HG02678 (cell line): ENCODE measurements around the gene CLDN16.

Experiments
- ATAC-seq: cut with Tn5 transposase; IDR thresholded peaks from one replicate; pipeline ENCODE4 v1.9.1; 2021; ENCODE audit warnings: mild to moderate bottlenecking, moderate library complexity; ENCODE audit not compliant: unreplicated experiment

The CLDN16 gene

DNA sequence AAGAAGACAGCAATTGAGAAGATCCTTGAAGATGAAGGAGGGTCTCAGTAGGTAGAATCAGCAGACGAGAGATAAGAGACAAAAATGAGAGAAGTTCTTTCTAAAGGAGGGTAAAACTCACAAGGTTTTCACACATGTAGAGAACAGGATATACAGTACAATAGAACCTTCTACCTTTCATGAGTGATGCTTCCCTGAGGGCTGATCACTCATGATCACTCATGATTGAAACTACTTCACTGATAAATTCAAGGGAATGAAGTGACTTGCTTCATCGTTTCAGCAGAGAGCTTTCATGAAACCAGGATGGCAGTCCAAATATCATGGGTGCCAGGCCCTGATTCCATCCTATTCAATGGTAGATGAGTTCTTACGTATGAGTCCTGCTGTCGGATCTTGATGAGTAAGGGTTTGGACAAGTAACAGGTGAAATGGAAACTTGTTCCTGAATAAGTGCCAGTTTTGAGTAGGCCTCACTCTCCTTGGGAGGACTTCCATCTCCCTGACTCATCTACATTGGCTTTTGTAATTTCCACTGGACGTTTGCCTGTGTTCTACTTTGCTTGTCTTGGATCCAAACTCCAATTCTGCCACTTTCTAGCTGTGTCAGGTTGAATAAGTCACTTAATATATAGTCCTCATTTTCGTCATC lies 9.6 kb upstream of the CLDN16 start:
- ATAC-seq = no peak

DNA sequence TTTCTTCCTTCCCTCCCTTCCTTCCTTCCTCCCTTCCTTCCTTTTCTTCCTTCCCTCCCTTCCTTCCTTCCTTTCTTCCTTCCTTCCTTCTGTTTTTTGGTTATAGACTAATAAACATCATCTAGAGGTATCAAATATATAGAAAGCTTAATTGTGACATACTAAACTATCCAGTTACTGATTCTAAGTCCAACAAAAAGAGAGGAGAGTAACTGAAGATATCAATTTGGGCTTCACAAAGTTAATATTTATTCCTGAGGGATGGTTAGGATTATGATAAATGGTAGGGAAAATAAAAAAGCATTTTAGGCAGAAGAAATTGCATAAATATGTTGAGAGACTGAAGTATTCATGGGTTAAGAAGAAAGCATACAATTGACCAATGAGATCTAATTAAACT lies 7.8 kb upstream of the CLDN16 start:
- ATAC-seq = no peak

DNA sequence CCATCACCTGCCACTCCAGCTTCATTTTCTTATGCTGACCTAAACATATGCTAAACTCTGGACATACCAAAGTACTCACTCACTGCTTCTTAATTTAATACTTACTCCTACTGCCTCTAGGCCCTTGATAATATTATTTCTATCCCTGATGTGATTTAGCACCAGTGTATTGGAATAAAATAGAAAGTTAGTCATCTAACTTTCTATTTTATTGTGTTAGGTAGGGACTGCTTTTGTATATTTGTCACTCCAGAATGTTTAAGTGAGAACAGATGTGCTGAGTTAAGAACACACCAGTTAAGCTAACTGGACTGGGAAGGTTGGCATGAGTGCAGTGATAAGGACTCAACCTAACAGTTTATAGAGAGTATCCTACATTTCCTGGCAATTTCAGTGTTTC lies 6.5 kb upstream of the CLDN16 start:
- ATAC-seq = no peak

DNA sequence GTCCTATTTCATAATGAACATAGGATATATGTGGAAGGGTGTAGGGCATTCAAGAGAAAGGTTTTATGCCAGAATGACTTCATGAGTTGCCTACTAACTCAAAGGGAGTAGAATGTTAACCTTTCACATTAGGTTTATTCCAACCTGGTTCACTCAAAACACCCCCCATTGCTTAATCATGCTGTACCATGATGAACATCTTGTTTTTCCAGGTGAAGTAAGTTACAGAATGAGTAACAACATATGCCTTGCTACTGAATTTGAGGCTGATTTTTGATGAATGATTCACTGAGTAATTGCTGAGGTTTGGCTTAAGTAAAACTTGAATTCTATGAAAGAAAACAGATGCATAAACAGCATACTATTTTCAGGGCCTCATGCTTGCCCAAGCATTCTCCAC lies 5.9 kb upstream of the CLDN16 start:
- ATAC-seq = no peak

DNA sequence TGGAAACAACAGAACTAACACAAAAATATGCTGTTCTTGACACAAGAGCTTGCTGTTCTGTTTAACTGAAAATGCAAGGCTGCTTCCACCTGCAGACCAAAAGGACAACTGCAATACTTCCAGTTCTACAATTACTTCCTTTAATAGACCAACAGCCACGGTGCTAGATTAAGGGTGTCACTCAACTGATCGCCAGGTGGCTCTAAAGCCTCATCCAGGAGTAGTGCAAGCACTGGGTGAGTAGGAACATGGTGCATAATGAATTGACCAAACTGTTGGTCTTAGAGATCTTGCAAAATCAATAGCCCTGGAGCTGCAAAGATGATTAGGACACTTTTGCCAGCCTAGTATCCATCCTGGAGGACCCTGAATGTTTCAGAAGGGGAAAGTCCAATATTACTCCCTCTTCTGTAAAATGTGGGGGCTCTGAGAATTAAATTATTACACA lies 3.6 kb upstream of the CLDN16 start:
- peak; percentile 69 for ATAC-seq

DNA sequence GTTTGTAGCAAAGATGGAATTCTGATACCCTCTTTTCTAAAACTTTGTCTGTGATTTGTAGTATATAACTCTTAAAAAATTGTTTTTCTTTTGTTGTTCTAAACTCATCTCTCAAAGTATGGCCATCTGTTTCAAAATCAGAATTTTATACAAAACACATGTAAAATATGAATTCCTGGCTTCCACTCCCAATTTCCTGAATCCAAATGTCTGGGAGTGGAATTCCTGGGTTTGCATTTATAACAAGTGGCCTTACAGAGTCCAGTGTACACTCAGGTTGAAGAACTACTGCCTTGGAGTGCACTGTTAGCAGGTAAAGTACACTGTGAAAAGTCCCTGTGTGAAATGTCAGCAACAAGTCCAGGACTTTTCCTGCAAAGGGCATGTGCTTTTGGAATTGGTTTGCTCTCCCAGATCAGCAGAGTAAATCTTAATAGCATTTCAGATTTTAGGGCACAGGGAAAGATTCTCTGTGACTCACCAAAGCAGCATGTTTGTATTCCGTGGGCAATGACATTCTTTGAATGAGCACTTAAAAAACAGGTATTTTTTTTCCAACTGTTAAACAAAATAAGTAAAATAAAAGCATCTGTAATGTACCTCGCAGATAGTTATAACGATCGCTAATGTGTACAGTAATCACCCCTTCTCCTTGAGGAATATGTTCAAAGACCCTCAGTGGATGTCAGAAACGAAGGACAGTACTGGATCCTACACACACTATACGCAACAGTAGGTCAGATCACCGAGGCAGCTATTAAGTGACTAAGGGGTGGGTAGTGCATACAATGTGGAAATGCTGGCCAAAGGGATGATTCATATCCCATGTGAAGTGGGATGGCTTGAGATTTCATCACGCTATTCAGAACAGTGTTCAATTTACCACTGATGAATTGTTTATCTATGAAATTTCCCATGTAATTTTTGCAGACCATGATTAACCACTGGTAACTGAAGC lies 2.0 kb upstream of the CLDN16 start:
- no peak for ATAC-seq

DNA sequence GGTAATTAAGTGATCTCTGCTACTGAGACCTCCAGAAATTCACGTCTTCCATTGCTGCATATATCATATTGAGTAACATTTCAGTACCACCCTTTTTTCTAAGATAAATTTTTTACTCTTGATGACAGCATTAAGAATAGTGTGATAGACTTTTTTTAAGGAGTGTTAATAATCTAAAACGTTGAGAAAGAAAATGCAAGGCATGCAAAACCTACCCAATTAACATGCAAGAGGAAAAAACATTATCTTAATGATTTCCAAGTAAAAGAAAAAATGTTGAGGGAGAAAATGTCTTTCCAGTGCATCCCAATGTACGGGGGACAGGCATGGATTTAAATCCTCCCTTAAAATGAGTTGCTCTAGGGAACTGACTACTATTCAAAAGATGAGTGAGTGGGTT lies 740 bp downstream of the CLDN16 start:
- no peak for ATAC-seq

DNA sequence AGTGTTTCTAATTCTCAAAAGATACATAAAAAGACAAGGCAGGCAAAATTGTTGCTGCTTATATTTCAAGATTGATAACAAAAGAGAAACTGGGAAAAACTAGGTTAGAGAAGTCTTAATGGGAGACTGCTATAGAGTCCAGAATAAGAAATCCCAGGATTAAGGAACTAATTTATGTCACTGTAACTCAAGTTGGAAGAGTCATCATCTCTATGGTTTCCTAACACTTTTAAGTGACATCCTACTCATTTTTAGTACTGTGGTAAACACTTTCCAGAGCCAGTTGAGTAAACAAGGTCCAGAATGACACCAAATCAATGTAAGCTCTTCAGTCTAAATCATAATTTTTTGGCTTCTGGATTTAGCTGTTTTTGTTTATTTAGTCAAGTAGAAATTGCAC lies 8.0 kb downstream of the CLDN16 start:
- no peak for ATAC-seq

DNA sequence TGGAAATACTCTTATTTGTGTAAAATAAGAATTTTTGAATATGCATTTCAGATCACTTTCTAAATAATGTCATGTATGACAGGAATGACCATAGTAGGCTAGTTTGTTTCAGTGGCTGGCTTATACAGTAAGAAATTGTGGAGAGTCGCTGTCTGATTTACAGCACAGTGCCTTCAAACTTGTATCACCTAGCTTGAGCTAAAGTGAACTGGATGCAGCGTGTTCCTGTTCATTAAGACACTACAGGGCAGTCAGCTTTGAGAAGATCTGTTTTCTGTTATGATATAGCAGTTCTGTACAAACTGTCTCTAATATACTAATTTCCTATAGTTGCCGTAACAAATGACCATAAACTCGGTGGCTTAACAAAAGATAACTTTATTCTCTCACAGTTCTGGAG lies 9.9 kb downstream of the CLDN16 start:
- no peak for ATAC-seq

DNA sequence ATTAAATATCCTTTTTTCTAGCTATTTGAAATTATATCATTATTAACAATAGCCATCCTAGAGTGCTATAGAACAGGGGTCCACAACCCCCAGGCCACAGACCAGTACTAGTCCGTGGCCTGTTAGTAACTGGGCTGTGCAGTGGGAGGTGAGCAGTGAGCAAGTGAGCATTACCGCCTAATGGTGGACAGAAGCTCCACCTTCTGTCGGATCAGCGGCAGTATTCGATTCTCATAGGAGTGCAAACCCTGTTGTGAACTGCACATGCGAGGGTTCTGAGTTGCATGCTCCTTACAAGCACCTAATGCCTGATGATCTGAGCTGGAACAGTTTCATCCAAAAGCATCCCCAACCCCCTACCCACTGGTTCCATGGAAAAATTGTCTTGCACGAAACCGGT lies 11.7 kb downstream of the CLDN16 start:
- no peak for ATAC-seq

DNA sequence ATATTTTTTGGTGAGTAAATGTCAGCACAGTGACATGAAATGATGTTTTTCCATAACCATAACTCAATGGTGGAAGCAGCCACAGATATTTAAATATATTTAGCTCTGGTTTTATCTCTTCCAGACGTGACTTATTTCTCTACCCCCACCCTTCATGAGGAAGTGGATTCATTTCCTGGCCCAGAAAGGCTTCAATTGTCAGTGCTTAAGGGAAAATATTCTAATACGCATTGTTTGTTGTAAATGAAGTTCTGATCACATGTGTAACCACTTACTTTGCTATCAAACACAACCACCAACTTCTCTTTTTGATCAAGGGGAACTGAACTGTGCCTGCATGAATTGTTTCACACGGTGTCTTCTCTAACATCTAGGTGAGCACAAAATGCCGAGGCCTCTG lies 14.0 kb downstream of the CLDN16 start:
- ATAC-seq = no peak

DNA sequence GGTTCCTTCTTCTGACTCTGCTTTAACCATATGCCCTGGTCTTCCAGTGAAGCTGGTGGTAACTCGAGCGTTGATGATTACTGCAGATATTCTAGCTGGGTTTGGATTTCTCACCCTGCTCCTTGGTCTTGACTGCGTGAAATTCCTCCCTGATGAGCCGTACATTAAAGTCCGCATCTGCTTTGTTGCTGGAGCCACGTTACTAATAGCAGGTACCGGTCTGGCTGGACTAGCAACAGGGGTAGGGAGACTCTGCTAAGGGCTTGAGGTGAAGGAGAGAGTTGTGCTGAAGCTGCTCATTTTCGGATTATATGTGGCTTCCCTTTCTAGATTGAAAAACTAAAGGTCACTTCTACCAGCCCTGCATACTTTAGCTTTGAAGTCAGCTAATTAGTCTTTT lies 16.8 kb downstream of the CLDN16 start:
- no peak for ATAC-seq

DNA sequence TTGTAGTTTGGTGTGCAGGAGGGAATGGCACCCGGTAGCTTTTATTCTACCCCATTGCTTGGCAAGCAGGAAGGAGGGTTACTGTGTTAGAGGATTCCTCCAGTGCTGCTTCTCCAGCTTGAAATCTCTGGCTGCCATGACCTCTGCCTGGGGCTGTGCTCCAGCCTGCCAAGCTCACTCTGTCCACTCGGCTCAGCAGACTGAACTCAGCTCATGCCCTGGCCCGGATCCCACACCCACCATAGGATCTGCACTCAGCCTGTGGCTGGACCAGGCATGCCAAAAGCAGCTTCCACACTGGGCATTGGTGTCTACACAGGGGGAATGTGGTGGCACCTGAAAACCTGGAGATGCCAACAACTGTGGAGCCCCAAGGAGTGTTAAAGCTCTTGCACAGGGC lies 26.3 kb downstream of the CLDN16 start:
- ATAC-seq = no peak

DNA sequence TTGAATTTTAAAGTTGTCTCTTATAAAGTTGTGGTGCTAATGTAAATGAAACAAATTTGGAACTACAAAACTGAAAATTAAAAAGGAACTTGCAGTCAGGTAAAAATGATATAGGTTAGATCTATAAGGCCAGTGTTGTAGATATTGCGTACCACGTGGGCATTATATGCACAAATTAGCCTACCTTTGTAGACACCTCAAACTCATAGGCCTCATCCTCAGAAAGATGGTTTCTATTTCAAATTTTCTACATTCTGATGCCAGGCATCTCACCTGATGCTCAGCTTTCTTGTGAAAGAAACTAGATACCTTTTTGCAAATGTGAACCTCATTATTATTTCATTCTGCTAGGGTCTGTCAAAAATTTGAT lies 36.1 kb downstream of the CLDN16 start:
- peak; percentile 4 for ATAC-seq

DNA sequence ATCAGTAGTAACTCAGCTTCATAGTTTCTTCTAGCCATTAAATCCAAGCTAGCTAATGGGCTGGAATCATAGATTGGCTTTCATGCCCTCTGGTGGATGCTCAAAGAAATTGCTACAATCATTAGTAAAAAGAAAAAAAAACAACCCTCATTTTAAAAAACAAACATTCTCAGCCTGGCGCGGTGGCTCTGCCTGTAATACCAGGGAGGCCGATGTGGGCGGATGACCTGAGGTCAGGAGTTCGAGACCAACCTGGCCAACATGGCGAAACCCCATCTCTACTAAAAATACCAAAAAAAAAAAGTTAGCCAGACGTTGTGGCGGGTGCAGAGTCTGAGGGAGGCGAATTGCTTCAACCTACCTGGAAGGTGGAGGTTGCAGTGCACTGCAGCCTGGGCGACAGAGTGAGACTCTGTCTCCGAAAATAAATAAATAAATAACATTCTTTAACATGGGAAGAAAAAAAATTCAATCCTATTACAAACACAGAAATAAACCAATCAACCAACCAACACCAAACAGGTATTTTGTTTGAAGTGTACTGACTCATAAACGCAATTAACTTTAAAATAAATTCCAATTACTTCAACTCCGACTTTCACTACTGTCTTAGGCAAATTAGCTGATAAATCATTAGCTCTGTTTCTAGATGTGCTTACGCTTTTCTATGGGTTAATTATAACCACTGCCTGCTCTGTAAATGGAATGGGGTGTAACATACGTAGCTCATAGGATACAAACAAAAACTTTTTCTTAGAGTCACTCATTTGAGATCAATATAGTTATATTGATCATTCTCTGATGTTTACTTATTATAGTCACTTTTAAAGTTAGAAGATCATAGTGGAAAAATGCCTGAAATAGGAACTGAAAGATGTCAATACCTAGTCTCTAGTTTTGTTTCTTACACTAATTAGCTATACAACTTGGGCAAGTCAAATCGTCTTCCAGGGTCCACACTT lies 36.8 kb downstream of the CLDN16 start:
- peak; percentile 66 for ATAC-seq

DNA sequence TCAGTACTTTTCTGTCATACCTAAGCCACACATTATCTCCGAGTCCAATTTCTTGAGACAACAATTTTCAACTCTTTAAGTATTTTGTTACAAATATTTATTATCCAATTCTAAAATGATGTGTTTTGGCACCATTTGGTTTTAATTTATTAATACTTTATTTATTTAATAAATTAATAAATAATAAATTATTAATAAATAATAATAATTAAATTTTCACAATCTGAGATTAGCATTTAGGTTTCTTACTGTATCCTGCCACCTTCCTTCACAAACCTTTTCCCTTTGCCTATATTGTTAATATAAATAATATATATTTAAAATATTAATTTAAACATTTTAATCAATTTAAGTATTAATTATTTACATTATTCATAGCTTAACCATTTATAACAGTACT lies 37.9 kb downstream of the CLDN16 start:
- ATAC-seq = no peak

DNA sequence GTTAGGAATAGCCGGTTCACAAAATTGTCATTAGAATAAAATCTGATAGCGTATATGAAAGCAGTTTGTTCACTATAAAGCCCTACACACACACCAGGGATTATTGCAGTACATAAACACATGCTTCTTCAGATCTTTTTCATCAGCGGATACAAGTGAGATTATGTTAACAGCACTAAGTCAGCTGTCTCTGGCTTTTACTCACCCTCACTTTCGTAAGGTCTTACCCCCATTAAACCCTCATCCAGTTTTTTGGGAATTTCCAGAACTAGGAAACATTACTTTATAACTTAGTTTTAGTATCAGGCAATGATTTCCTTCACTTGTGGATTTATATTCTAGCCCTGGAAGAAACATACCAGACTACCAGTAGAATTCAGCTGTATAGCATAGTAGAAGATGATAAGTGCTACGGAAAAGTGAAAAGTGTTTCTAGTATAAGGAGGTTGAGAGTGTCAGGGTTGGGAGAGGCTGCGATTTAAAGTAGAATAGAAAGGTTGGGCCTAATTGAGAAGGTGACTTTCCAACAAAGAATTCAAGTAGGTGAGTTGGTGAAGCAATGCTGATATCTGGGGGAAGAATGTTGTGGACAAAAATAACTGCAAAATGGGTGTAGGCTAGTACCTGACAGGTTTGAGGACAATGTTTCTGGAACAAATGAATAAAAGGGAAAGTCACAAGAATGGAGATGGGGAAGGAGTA lies 39.0 kb downstream of the CLDN16 start:
- ATAC-seq = no peak

DNA sequence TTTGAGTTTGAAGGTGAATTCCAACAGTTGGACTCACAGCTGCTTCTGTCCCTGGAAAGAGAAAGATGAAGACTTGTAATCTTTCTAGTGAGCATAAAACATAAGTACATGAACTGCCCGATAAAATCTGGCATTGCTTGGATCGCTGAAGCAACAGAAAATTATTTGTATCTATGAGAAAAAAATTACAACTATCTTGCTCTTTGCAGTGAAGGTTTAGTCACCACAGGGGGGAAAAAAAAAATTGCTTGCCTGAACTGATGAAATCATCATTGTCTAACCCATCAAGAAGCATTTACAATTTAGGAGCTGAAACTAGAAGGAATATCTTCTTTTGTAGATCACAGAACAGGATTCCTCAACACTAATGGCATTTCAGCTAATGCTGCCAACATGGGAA lies 41.7 kb downstream of the CLDN16 start:
- no peak for ATAC-seq

DNA sequence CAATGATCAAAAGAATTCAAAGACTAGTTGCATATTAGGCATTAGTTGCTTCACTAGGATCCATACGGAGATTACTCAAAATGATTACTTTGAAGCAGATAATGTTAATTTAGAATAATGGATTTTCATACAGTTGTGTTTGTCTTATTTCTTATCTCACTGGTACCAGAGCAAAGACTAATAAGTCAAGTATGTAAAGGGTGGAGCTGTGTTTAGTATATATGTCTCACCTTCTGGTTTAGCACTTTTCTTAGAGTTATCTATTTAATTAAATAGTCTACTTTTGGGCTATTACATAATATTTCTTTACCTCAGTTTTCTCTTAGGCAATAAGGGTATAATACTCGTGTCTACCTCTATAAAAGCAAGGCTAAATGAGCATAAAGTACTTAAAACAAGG lies 42.9 kb downstream of the CLDN16 start:
- ATAC-seq = no peak

DNA sequence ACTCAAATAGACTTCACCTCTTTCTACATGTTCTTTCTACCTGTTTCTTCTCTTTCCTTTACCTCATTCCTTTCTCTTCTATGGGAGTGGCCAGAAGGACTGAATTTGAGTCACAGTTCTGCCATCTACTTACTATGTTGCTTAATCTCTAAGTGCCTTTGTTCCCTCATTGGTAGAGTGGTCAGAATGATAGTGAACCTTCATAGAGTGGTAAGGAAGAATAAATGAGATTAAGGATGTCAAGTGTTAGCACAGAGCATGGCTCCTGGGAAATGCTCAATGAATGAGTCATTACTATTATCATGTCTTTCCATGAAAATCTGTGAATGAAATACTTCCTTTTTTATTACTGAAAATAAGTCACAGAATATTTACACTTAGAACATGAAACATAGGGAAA lies 44.3 kb downstream of the CLDN16 start:
- ATAC-seq = no peak

DNA sequence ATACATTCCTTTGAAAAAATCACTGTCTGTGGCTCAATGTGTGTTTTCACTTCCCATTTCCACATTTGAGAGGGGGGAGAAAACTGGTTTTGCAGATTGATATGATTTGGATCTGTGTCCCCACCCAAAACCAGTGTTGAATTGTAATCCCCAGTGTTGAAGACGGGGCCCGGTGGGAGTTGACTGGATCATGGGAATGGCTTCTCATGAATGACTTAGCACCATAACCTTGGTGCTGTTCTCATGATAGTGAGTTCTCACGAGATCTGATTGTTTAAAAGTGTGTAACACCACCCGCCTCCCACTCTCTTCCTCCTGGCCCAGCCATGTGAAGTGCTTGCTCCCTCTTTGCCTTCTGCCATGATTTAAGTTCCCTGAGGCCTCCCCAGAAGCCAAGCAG lies 45.7 kb downstream of the CLDN16 start:
- ATAC-seq = no peak
